Mucosa of rectum (tissue), 2 donors: ENCODE measurements around the gene PPT2.
A peak's percentile ranks its signal among the peaks of the same experiment; 100 is the strongest.
"Not testable (repeated sequence)": the region's sequence is repeated elsewhere in the genome, so short reads cannot be mapped to it uniquely, and the experiment has no call there.

ENCODE experiments used
- H3K27ac ChIP-seq, 2 donors: one replicate each; pipeline ENCODE4 v1.7.0; 2013; ENCODE audit warnings: inconsistent platforms in 2 of 2, low read depth in 2 of 2, low read length in 2 of 2
- H3K27me3 ChIP-seq, 2 donors: one replicate each; pipeline ENCODE4 v1.7.0; 2013; ENCODE audit warnings: low read length in 2 of 2; ENCODE audit not compliant: control insufficient read depth in 2 of 2, insufficient read depth in 2 of 2
- H3K36me3 ChIP-seq, 2 donors: one replicate each; pipeline ENCODE4 v1.7.0; 2013; ENCODE audit warnings: low read length in 2 of 2; ENCODE audit not compliant: control insufficient read depth in 2 of 2, insufficient read depth in 2 of 2
- H3K4me1 ChIP-seq, 2 donors: one replicate each; pipeline ENCODE4 v1.7.0; 2013; ENCODE audit warnings: low read length in 2 of 2, mild to moderate bottlenecking in 1 of 2; ENCODE audit not compliant: control insufficient read depth in 2 of 2, insufficient read depth in 2 of 2
- H3K4me3 ChIP-seq, 2 donors: one replicate each; pipeline ENCODE4 v1.7.0; 2013; ENCODE audit warnings: low read length in 2 of 2
- H3K9ac ChIP-seq, 2 donors: one replicate each; pipeline ENCODE4 v1.7.0; 2013; ENCODE audit warnings: low read length in 2 of 2, low read depth in 1 of 2, mild to moderate bottlenecking in 1 of 2
- H3K9me3 ChIP-seq, 2 donors: one replicate each; pipeline ENCODE4 v1.7.0; 2013; ENCODE audit warnings: low read length in 2 of 2; ENCODE audit not compliant: control insufficient read depth in 2 of 2
- donor health status: healthy.
- donor health status: Normal muscosa, but diverticular disease.

Gene PPT2

DNA sequence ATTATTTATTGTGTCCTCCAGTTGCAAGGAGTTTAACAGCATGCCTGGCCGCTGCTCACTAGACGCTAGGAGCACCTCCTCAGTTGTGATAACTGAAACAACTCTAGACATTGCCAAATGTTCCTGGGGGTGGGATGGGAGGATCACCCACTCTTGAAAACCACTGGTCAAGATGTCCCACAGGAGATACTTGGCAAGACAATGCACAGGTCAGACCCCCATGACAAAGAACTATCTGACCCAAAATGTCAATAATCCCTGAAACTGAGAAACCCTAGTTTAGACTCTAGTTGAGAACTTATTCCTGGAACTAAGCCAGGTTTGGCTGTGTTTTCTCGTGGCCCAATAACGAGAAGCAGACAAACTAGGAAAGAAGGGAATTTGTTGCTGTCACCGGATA, 14.4 kb upstream of the PPT2 start:
- Histone ChIP-seq H3K4me1 (peaks cover 3 to 4% of the 10 kb centered on the region in 2 donors), H3K27me3 (no peaks in the 10 kb centered on the region), H3K27ac (no peak overlapping the region), H3K4me3 (no peak overlapping the region), H3K9me3 (no peaks in the 10 kb centered on the region), H3K36me3 (no peaks in the 10 kb centered on the region), H3K9ac (no peak overlapping the region)

DNA sequence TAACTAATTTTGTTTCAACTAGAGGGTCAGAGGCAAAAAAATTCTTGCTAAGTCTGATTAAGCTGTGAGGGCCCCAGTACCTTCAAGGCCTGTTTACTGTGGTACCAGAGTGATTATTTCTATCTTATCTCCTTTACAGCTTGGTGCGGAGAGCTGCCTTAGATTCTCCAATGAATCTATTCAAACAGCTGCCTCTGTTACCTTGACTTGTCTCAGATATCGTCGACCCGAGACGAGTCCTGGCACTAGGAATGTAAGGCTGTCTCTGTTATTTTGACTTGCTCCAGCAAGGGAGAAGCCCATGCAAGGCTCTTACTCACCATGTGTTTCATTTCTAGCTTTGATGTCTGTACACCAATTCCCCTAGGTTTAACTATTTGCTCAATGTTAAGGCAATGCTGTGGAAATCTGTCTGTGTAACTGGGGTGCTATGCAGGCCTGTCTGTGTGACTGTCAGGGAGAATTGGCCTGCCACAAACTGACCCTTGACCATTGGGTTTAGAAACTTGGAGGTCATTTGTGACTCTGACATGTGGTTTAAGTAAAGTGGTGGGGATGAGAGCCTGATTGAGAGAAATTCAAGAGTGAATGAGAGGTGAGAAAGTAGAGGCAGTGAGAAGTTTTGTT, 13.4 kb upstream of the PPT2 start:
- no peaks in the 10 kb centered on the region for H3K9me3 ChIP-seq
- H3K27ac ChIP-seq: no peak overlapping the region
- H3K9ac ChIP-seq: no peak overlapping the region
- H3K36me3 ChIP-seq: no peaks in the 10 kb centered on the region
- H3K4me1 ChIP-seq: peaks cover 3 to 4% of the 10 kb centered on the region in 2 donors
- H3K4me3 ChIP-seq: no peak overlapping the region
- no peaks in the 10 kb centered on the region for H3K27me3 ChIP-seq

DNA sequence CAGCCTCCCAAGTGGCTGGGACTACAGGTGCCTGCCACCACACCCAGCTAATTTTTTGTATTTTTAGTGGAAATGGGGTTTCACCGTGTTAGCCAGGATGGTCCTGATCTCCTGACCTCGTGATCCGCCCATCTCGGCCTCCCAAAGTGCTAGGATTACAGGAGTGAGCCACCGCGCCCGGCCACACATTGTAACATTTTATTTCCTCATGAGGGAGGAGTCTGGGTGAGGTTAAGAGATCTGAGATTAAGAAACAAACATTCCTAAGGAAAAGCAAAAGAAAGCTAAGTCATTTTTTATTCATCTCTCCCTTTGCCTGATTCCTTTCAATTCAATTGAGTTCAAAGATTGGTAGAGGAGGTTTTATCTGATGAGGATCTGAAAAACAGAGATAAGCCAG, 9.7 kb upstream of the PPT2 start:
- not testable (repeated sequence) for H3K9ac ChIP-seq, H3K9me3 ChIP-seq, H3K36me3 ChIP-seq, H3K27ac ChIP-seq, H3K4me1 ChIP-seq, H3K4me3 ChIP-seq, H3K27me3 ChIP-seq

DNA sequence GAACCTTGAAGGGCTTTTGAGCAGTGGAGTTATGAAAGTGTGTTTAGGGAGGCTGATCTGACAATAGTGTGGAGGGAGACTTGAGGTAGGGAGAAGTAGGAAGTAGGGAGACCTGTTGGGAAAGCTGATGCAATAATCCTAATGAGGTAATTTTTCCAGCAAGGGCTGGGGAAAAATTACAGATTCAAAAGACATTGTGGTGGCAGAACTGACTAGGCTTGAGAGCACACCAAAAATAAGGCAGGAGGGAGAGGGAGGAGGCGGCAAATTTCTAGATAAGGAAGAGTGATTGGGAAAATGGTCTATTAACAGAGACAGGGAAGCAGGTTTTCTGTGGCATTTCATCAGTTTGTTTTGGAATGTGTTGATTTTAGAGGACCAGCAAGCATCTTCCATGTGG, 7.7 kb upstream of the PPT2 start:
- H3K4me1 ChIP-seq: peaks cover 3 to 4% of the 10 kb centered on the region in 2 donors
- no peaks in the 10 kb centered on the region for H3K9me3 ChIP-seq
- no peak overlapping the region for H3K9ac ChIP-seq
- H3K27me3 ChIP-seq: no peaks in the 10 kb centered on the region
- no peak overlapping the region for H3K27ac ChIP-seq
- H3K36me3 ChIP-seq: no peaks in the 10 kb centered on the region
- H3K4me3 ChIP-seq: no peak overlapping the region

DNA sequence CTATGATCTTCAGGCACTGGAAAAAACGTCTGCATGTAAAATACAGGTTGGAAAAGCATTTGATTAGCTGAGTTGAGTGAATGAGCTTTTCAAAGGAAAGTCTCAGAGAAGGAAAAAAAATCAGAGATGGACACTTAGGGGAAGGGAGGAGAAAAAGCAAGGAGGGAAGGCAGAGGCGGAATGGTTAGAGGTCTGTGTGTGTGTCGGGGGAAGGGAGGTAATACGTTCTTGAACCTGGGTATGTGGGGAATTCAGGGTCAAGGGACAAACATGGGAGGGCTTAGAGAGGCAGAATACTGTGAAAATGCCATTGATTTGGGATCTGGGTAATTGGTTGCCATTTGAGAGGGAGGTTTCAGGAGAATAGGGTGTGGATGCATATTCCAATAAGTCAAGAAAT, 7.3 kb upstream of the PPT2 start:
- H3K4me1 ChIP-seq: peaks cover 3% of the 10 kb centered on the region in 2 donors
- no peak overlapping the region for H3K27ac ChIP-seq
- no peaks in the 10 kb centered on the region for H3K36me3 ChIP-seq
- no peaks in the 10 kb centered on the region for H3K9me3 ChIP-seq
- no peak overlapping the region for H3K9ac ChIP-seq
- no peak overlapping the region for H3K4me3 ChIP-seq
- H3K27me3 ChIP-seq: no peaks in the 10 kb centered on the region

DNA sequence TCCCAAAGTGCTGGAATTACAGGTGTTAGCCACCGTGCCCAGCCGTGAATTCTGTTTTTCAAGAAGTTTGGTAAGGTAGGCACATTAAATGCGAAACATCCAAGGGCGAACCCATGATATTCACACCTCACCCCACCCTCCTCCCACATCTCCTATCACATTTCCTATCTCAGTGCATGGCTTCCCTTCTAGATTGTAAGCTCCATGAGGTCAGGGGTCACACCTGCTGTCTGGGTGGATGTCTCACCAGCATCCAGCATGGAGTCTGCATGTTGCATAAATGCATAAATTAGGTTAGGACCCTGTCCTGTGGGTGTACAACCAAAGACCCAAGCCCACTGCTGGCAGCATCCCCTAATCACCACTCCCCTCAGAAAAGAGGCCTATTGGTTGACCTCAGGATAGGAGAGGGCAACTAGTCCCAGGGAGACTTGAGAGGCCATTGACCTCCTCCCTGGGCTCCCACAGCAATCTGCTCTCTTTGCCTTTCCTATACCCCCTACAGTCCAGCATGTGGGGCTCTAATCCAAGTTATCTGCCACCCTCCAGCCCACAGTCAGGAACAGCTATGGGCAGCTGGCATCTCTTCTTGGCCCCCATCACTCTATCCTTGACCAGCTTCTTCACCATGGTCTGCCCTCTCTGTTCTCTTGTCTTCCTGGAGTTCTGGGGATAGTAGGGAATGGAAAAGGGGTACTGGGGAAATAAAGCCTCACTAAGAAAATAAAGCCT, 6.4 kb upstream of the PPT2 start:
- no peak overlapping the region for H3K4me3 ChIP-seq
- no peak overlapping the region for H3K9ac ChIP-seq

DNA sequence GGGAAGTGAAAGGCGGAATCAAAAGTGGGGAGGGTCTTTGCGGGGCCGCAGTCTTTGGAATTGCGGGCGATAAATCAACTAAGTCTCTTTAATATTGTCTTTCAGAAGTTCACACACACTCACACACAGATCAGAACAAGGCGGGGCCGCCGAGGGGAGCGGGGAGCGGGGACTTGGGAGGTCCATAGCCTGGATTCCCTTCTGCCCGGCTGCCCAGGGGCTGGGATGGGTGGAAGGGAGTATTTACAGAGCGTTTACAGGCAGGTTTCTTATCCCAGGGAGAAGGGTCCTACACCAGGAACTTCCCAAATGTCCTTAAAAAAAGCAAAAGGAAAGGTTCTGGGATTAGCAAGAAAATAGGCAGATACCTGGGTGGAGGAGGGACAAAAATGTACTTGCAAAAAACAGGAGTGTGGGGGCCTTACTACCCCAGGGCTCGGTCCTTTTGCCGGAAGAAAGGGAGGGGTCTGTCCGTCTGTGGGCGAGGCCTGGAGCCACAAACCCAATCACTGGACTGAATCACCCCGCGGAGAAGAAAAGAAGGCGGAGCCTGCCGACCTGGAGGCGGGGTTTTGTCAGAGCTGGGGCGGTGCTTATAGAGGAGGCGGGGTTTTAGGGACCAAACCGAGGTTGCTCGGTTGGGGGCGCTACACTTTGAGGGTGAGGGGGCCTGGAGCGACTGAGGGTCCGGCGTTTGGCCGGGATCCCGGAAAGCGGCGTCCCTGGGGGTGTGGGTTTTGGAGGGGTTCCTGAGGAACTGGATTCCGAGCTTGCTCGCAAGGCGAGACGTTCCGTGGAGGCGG, 5.5 kb upstream of the PPT2 start:
- Histone ChIP-seq H3K4me3 (peak overlapping the region in 1 of 2 donors; percentile 57), H3K9ac (peak overlapping the region; percentile 12 to 24), H3K4me1 (peaks cover 0 to 11% of the 10 kb centered on the region in 2 donors), H3K27ac (no peak overlapping the region), H3K36me3 (no peaks in the 10 kb centered on the region), H3K27me3 (no peaks in the 10 kb centered on the region), H3K9me3 (no peaks in the 10 kb centered on the region)

More for the DNA sequence above, 6.4 kb upstream of the PPT2 start:
- H3K9me3 ChIP-seq: no peaks in the 10 kb centered on the region
- no peaks in the 10 kb centered on the region for H3K36me3 ChIP-seq
- peaks cover 0 to 8% of the 10 kb centered on the region in 2 donors for H3K4me1 ChIP-seq
- H3K27me3 ChIP-seq: no peaks in the 10 kb centered on the region
- no peak overlapping the region for H3K27ac ChIP-seq

DNA sequence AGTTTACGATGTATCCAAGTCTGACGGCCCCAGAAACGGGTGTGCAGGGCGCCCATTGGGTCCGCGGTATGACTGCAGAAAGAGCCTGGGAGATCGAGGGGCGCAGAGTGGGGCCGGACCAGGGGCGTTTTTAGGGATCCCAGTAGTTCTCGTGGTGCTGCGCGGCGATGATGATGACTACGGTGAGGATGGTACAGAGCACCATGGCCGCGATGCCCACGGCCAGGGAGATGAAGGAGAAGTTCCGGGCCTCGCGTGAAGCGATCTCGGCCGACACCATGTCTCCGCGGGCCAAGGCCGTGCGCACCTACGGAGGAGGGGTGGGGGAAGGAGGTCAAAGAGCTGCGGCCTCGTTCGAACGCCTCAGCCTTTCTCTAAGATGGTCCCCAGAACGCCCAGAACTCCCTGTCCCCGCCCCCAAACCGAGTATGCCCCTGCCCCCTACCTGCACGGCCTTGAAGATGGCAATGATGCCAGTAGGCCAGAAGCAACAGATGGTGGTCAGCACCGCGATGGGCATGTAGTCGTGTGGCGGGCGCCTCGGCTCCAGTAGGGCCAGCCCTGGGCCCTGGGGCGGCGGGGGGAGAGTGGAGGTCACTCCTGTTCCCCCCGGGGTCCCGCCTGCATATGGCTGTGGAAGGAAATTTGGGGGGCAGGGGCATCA, 4.7 kb upstream of the PPT2 start:
- no peak overlapping the region for H3K27ac ChIP-seq

DNA sequence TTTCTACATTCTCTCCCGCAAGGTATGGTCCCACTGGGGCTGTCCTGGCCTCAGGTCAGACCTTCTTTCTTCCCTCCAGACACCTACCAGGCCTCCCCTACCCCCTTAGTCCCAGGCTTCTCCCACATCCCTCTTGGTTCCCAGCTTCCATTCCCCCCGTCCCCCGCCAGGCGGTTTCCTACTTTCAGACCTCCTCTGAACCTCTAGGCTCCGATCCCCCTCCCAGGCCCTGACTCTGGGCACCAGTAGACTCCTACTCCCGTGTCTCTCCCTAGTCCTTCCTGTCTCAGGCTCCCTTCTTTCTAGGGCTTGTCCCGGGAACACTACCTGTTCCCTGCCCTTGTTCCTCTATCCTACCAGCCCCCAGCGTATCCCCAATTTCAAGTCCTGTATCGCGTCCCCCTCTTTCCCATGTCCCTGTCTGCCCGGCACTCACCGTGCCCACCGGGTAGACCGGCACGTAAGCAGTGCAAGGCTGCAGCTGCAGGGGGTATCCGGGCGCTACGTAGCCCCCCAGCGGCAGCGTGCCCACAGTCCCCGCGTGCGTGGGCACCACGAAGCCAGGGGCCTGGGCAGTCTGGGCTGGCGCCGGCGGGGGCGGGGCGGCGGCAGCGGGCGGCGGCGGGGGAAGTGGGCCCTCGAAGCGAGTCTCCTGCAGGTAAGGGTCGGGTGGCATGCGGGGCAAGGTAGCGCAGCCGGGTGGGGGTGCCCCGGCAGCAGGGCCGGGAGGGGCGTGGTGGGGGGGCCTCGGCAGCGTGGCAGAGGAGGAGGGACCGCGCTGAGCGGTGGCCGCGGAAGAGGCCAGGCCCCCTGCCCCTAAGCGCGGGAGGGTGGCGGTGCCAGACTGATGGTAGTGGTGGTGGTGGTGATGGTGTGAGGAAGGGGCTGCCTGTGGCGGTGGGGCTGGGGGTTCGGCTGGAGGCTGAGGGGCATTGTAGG, 3.7 kb upstream of the PPT2 start:
- Histone ChIP-seq H3K4me1 (peaks cover 7 to 19% of the 10 kb centered on the region in 2 donors), H3K9ac (no peak overlapping the region), H3K27me3 (no peaks in the 10 kb centered on the region), H3K4me3 (no peak overlapping the region), H3K9me3 (no peaks in the 10 kb centered on the region), H3K27ac (no peak overlapping the region), H3K36me3 (no peaks in the 10 kb centered on the region)

More for the DNA sequence above, 4.7 kb upstream of the PPT2 start:
- Histone ChIP-seq H3K4me3 (no peak overlapping the region), H3K4me1 (peaks cover 0 to 9% of the 10 kb centered on the region in 2 donors), H3K9me3 (no peaks in the 10 kb centered on the region), H3K9ac (peak overlapping the region in 1 of 2 donors; percentile 24), H3K36me3 (no peaks in the 10 kb centered on the region), H3K27me3 (no peaks in the 10 kb centered on the region)
